Heart left ventricle (tissue), 16 donors: Measurements from ENCODE around the gene DAPK2. TPM values are rescaled to one million over a fixed set of nuclear protein-coding genes. Genes with fewer than 3 reads are reported as not detected.

Experiments used
- ATAC-seq, 4 donors: fragments of 200-7000 bp; cut with Tn5 transposase; one replicate each; pipeline ENCODE4 v1.9.1; 2020 to 2022; ENCODE audit warnings: moderate library complexity in 4 of 4, mild to moderate bottlenecking in 3 of 4, moderate number of reproducible peaks in 1 of 4
- DNase-seq, 5 donors: peaks; one replicate each; pipeline ENCODE4 v3.0.0-alpha.2; 2020
- H3K27ac ChIP-seq, 12 donors: fragments of 200-600 bp; sonication (generic) in 4 of 12; one replicate each; pipeline versions ENCODE4 v1.5.0 to v1.8.0; 2016 to 2022; ENCODE audit warnings: mild to moderate bottlenecking in 2 of 12
- H3K27me3 ChIP-seq, 9 donors: fragments of 200-600 bp; sonication (generic) in 2 of 9; one replicate each; pipeline versions ENCODE4 v1.5.1 to v1.8.0; 2016 to 2022; ENCODE audit warnings: mild to moderate bottlenecking in 3 of 9
- H3K36me3 ChIP-seq, 9 donors: fragments of 200-600 bp; sonication (generic) in 2 of 9; one replicate each; pipeline versions ENCODE4 v1.5.0 to v1.8.0; 2018 to 2022; ENCODE audit warnings: mild to moderate bottlenecking in 2 of 9
- H3K4me1 ChIP-seq, 12 donors: fragments of 200-600 bp; sonication (generic) in 4 of 12; one replicate each; pipeline versions ENCODE4 v1.5.0 to v1.8.0; 2016 to 2022; ENCODE audit warnings: mild to moderate bottlenecking in 3 of 12
- H3K4me3 ChIP-seq, 12 donors: fragments of 200-600 bp; sonication (generic) in 4 of 12; one replicate each; pipeline versions ENCODE4 v1.5.0 to v1.8.0; 2017 to 2022; ENCODE audit warnings: mild to moderate bottlenecking in 9 of 12, moderate library complexity in 4 of 12
- H3K9me3 ChIP-seq, 12 donors: fragments of 200-600 bp; sonication (generic) in 4 of 12; one replicate each; pipeline versions ENCODE4 v1.5.0 to v1.8.0; 2016 to 2022; ENCODE audit warnings: mild to moderate bottlenecking in 1 of 12
- CTCF ChIP-seq, 12 donors: fragments of 200-600 bp; sonication (generic) in 4 of 12; IDR thresholded peaks; one replicate each; pipeline versions ENCODE4 v1.5.0 to v1.8.0; 2018 to 2022; ENCODE audit warnings: antibody characterized with exemption in 12 of 12, mild to moderate bottlenecking in 5 of 12
- POLR2A ChIP-seq, 2 donors: fragments of 450-650 bp; IDR thresholded peaks; one replicate each; pipeline ENCODE4 v1.6.1; 2017; ENCODE audit warnings: antibody characterized with exemption in 2 of 2, mild to moderate bottlenecking in 2 of 2, moderate library complexity in 2 of 2
- WGBS, 4 donors: extraction: QIAGEN DNeasy Blood & Tissue Kit in 2 of 4; methylation state at CpG; one replicate each; pipeline versions ENCODE4 v1.1.5 to v1.1.7; 2013 to 2018; 5-methylcytosine and 5-hydroxymethylcytosine counted together
- intact Hi-C, 10 donors: fragments of 100-400 bp; cut with DNase I; formaldehyde crosslinking; loops; one replicate each; pipeline versions ENCODE4 v1.11.1 to v1.14.2; 2022
- long read RNA-seq, 3 donors: library from polyadenylated mRNA; unstranded; transcript quantifications; one replicate each; pipeline ENCODE4 v2.0.0, GENCODE V29; 2020 to 2021
- polyA plus RNA-seq, 2 donors: library from polyadenylated mRNA; stranded (reverse); fragments of 200-250 nt; gene quantifications; one replicate each; pipeline ENCODE4 v1.2.3, GENCODE V29; 2013
- total RNA-seq, 9 donors: library from RNA; depleted of rRNA in 2 of 9; stranded (reverse); fragments of >200 nt in 2 of 9; fragmentation: NEBNext Ultra II Directional in 3 of 9; extraction: Animal tissue kit (Norgen Biotek cat#: 25700) in 3 of 9; gene quantifications; one replicate each; pipeline versions ENCODE4 v1.1.0 to v1.2.4, GENCODE V29; 2016 to 2023
- donor health status: ischemic (EF 13 %, LVEDD 7.1; RV severe dilation, severe dysfunction).
- donor health status: healthy with polysubstance abuse.
- donor health status: DM: no; HTN: yes; CAD: no.
- donor health status: DM: no; HTN: no; CAD: no.
- donor health status: ischemic (EF 25% LVEDD 6.9; RV normal size, moderate dysfunction).
- donor health status: ischemic (EF 25% LVEDD 5.7; RV mildly dilated, moderate dysfunction).
- donor health status: healthy.
- donor health status: DM: yes; HTN: yes; CAD: no.
- donor health status: ischemic (EF 35%, LVEDD 5.7; RV mildly dilated, moderate dysfunction).
- donor health status: nonischemic (EF 11% LVEDD 7.7; RV severe dilation, severe dysfunction).
- donor health status: DM: yes; HTN: yes; CAD: no.
- donor health status: PGD.
- donor health status: ischemic (EF 29% LVEDD 5.4; RV normal size, mild dysfunction).
- donor health status: nonischemic (EF 23%, LVEDD 6.1; RV moderate dilation, normal function).

The DAPK2 gene
- total RNA-seq (10 to 100 TPM; 20.4 to 56.2 (median 26.4) TPM), polyA plus RNA-seq (10 to 100 TPM; 24.6 to 30.9 TPM)
- long read RNA-seq, donor 1, full-length matches to known transcripts, result 42 of 122 reads
- long read RNA-seq, donor 1, partial matches to known transcripts, result 21 of 122 reads
- long read RNA-seq, donor 1, other reads (novel, unspliced or antisense), result 59 of 122 reads
- long read RNA-seq, donor 2, transcript DAPK2-202 (12 exons, 1,741 nt), result major isoform, 81 of 159 reads
- long read RNA-seq, donor 2, partial matches to known transcripts, result 8 of 159 reads
- long read RNA-seq, donor 2, other reads (novel, unspliced or antisense), result 69 of 159 reads
- long read RNA-seq, donor 3, transcript DAPK2-202 (12 exons, 1,741 nt), result major isoform, 22 of 50 reads
- long read RNA-seq, donor 3, partial matches to known transcripts, result 9 of 50 reads
- long read RNA-seq, donor 3, other reads (novel, unspliced or antisense), result 19 of 50 reads

GRCh38 chr15:64046421-64047153 lies at the start of gene DAPK2:
TSS of gene DAPK2 (minus strand) at chr15:64046485. CDS start at chr15:64040261, 6,224 bp downstream.
- intact Hi-C loops, result loop anchor here (2.0 to 10.0 kb wide), 16 partner anchors 52 to 294 kb away; partner anchors contain the start of gene HERC1 (in 2 of the 10)
- peaks cover 0 to 63% (median 29%) of the 10 kb centered on the region in 12 donors for H3K4me1 ChIP-seq
- H3K27ac ChIP-seq, result peak within 1 kb of the TSS in 11 of 12 donors; percentile 60 to 88 (median 80)

GRCh38 chr15:64095431-64095794 lies 49.1 kb upstream of the DAPK2 start:
- H3K9me3 ChIP-seq, result no peaks in the 10 kb centered on the region
- ATAC-seq (no peak), DNase-seq (no peak)
- H3K4me1 ChIP-seq, result peaks cover 8 to 84% (median 63%) of the 10 kb centered on the region in 12 donors
- intact Hi-C loops, result loop anchor here in 7 of 10 donors (2.0 to 10.0 kb wide), 3 partner anchors 49 to 67 kb away; partner anchors contain the start of genes SNX22 (in 6 of the 7) and PPIB (in 1 of the 7)
- TF ChIP-seq CTCF (IDR thresholded peaks at IDR 0.05) (no peak), POLR2A (IDR thresholded peaks at IDR 0.05) (no peak)
- H3K27me3 ChIP-seq, result no peaks in the 10 kb centered on the region
- peak overlapping the region in 11 of 12 donors; percentile 82 to 94 (median 88) for H3K27ac ChIP-seq
- 25 to 45% (median 36%) methylated on average over 4 of the region's 4 CpGs for WGBS, 4 donors
- H3K36me3 ChIP-seq, result peaks cover 0 to 5% (median 0%) of the 10 kb centered on the region in 9 donors
- peak overlapping the region in 11 of 12 donors; percentile 75 to 99 (median 89) for H3K4me3 ChIP-seq

More at GRCh38 chr15:64046421-64047153, at the start of gene DAPK2:
- WGBS, 4 donors, result 10 to 19% (median 12%) methylated on average over 22 to 50 of the region's 50 CpGs
- Histone ChIP-seq H3K9me3 (no peaks in the 10 kb centered on the region), H3K27me3 (no peaks in the 10 kb centered on the region), H3K4me3 (peak within 1 kb of the TSS; percentile 56 to 85 (median 72)), H3K36me3 (no peaks in the 10 kb centered on the region)
- ATAC-seq (peak; percentile 60 to 91 (median 86)), DNase-seq (peak; percentile 75 to 90 (median 84))
- TF ChIP-seq POLR2A (IDR thresholded peaks at IDR 0.05) (no peak), CTCF (IDR thresholded peaks at IDR 0.05) (peak; percentile 61 to 94 (median 87))

- peak within 1 kb of the TSS; percentile 80 to 97 (median 88) for H3K27ac ChIP-seq
- no peaks in the 10 kb centered on the region for H3K9me3 ChIP-seq
- intact Hi-C loops, result loop anchor here in 3 of 10 donors (2.0 to 10.0 kb wide), 3 partner anchors 51 to 69 kb away; partner anchors contain the start of genes PPIB (in 1 of the 3) and SNX22 (in 1 of the 3)
- TF ChIP-seq CTCF (IDR thresholded peaks at IDR 0.05) (no peak), POLR2A (IDR thresholded peaks at IDR 0.05) (peak in 1 of 2 donors; percentile 66)
- H3K4me3 ChIP-seq, result peak within 1 kb of the TSS; percentile 62 to 88 (median 80)
- peaks cover 0 to 11% (median 2%) of the 10 kb centered on the region in 9 donors for H3K36me3 ChIP-seq
- no peaks in the 10 kb centered on the region for H3K27me3 ChIP-seq
- peak; percentile 93 to 97 (median 96) for DNase-seq
- peaks cover 5 to 84% (median 58%) of the 10 kb centered on the region in 12 donors for H3K4me1 ChIP-seq
- peak; percentile 79 to 89 (median 88) for ATAC-seq
- WGBS, 4 donors, result 0% methylated on average over 38 to 41 of the region's 41 CpGs
Measured at GRCh38 chr15:64093627-64094417, 47.5 kb upstream of the DAPK2 start, which contains the start of gene CIAO2A. TSS of gene CIAO2A (minus strand) at chr15:64093838. CDS start at chr15:64093768, 70 bp downstream.
